H9 (cell line): ENCODE measurements around the gene ZNHIT1. TPM values are rescaled to one million over a fixed set of nuclear protein-coding genes. Genes with fewer than 3 reads are reported as not detected.
"Not testable (repeated sequence)": the region's sequence is repeated elsewhere in the genome, so short reads cannot be mapped to it uniquely, and the experiment has no call there.

Experiments
- DNase-seq: peaks from one replicate; pipeline ENCODE4 v3.0.0-alpha.2; 2017
- H2AFZ ChIP-seq: one replicate; pipeline ENCODE4 v1.6.1; 2013; ENCODE audit warnings: mild to moderate bottlenecking, low read length, control low read depth, moderate library complexity
- H2AK5ac ChIP-seq: 2 replicates; pipeline ENCODE4 v1.6.1; 2013; ENCODE audit warnings: low read length, control low read depth, mixed read lengths; ENCODE audit not compliant: insufficient read length
- H2BK120ac ChIP-seq: one replicate; pipeline ENCODE4 v1.6.1; 2013; ENCODE audit warnings: low read depth, mild to moderate bottlenecking, low read length, control low read depth, inconsistent platforms; ENCODE audit not compliant: poor library complexity, severe bottlenecking
- H2BK12ac ChIP-seq: 2 replicates; pipeline ENCODE4 v1.6.1; 2013; ENCODE audit warnings: low read length, control low read depth, mixed read lengths, low read depth; ENCODE audit not compliant: insufficient read length
- H2BK15ac ChIP-seq: 2 replicates; pipeline ENCODE4 v1.6.1; 2013; ENCODE audit warnings: low read depth, low read length, control low read depth
- H2BK20ac ChIP-seq: one replicate; pipeline ENCODE4 v1.6.1; 2013; ENCODE audit warnings: low read depth, mild to moderate bottlenecking, low read length, control low read depth, inconsistent platforms; ENCODE audit not compliant: poor library complexity, severe bottlenecking
- H2BK5ac ChIP-seq: 2 replicates; pipeline ENCODE4 v1.6.1; 2013; ENCODE audit warnings: low read length, control low read depth, mixed read lengths; ENCODE audit not compliant: insufficient read length
- H3K14ac ChIP-seq: 2 replicates; pipeline ENCODE4 v1.6.1; 2013; ENCODE audit warnings: low read length, control low read depth; ENCODE audit not compliant: insufficient read depth
- H3K18ac ChIP-seq: 2 replicates; pipeline ENCODE4 v1.6.1; 2013; ENCODE audit warnings: low read depth, mild to moderate bottlenecking, mixed read lengths, low read length, control low read depth; ENCODE audit not compliant: insufficient read length
- H3K23ac ChIP-seq: 2 replicates; pipeline ENCODE4 v1.6.1; 2013; ENCODE audit warnings: low read length, control low read depth, mixed read lengths, low read depth; ENCODE audit not compliant: insufficient read length
- H3K23me2 ChIP-seq: 2 replicates; pipeline ENCODE4 v1.6.1; 2013; ENCODE audit warnings: low read depth, mild to moderate bottlenecking, mixed read lengths, low read length, control low read depth; ENCODE audit not compliant: insufficient read length, poor library complexity, severe bottlenecking
- H3K27ac ChIP-seq: 2 replicates; pipeline ENCODE4 v1.5.1; 2013; ENCODE audit warnings: low read length, control low read depth, mixed read lengths, low read depth; ENCODE audit not compliant: insufficient read length
- H3K27me3 ChIP-seq: 2 replicates; pipeline ENCODE4 v1.6.1; 2013; ENCODE audit warnings: low read length, control low read depth, inconsistent platforms; ENCODE audit not compliant: insufficient read depth
- H3K4ac ChIP-seq: 2 replicates; pipeline ENCODE4 v1.6.1; 2013; ENCODE audit warnings: low read depth, mild to moderate bottlenecking, control low read depth, inconsistent platforms, low read length, moderate library complexity
- H3K4me1 ChIP-seq: 2 replicates; pipeline ENCODE4 v1.6.1; 2013; ENCODE audit warnings: low read length, control low read depth, inconsistent platforms; ENCODE audit not compliant: insufficient read depth
- H3K4me2 ChIP-seq: 2 replicates; pipeline ENCODE4 v1.6.1; 2013; ENCODE audit warnings: low read length, control low read depth, mixed read lengths; ENCODE audit not compliant: insufficient read length, insufficient read depth
- H3K56ac ChIP-seq: 2 replicates; pipeline ENCODE4 v1.6.1; 2013; ENCODE audit warnings: low read depth, mild to moderate bottlenecking, mixed read lengths, low read length, control low read depth; ENCODE audit not compliant: insufficient read length
- H3K79me1 ChIP-seq: 2 replicates; pipeline ENCODE4 v1.6.1; 2013; ENCODE audit warnings: low read depth, mild to moderate bottlenecking, moderate library complexity, low read length, control low read depth, inconsistent platforms; ENCODE audit not compliant: insufficient read depth, poor library complexity, severe bottlenecking
- H3K79me2 ChIP-seq: 2 replicates; pipeline ENCODE4 v1.6.1; 2013; ENCODE audit warnings: low read length, control low read depth, inconsistent platforms; ENCODE audit not compliant: insufficient read depth
- H3K9ac ChIP-seq: 2 replicates; pipeline ENCODE4 v1.6.1; 2013; ENCODE audit warnings: low read length, control low read depth, mixed read lengths; ENCODE audit not compliant: insufficient read length; ENCODE audit errors: extremely low read depth
- H3K9me3 ChIP-seq: one replicate; pipeline ENCODE4 v1.6.1; 2013; ENCODE audit warnings: low read depth, low read length, inconsistent platforms; ENCODE audit not compliant: control insufficient read depth
- H3T11ph ChIP-seq: one replicate; pipeline ENCODE4 v1.6.1; 2013; ENCODE audit warnings: mild to moderate bottlenecking, low read length, control low read depth, inconsistent platforms
- H4K20me1 ChIP-seq: one replicate; pipeline ENCODE4 v1.6.1; 2013; ENCODE audit not compliant: control insufficient read depth, insufficient read length, insufficient read depth
- H4K5ac ChIP-seq: 2 replicates; pipeline ENCODE4 v1.6.1; 2013; ENCODE audit warnings: low read depth, mild to moderate bottlenecking, mixed read lengths, low read length, control low read depth; ENCODE audit not compliant: insufficient read length
- H4K8ac ChIP-seq: replicated peaks from 2 replicates; pipeline ENCODE4 v1.6.1; 2013; ENCODE audit warnings: low read length, control low read depth, mixed read lengths, low read depth; ENCODE audit not compliant: insufficient read length
- H4K91ac ChIP-seq: 2 replicates; pipeline ENCODE4 v1.6.1; 2013; ENCODE audit warnings: low read depth, mild to moderate bottlenecking, moderate library complexity, mixed read lengths, low read length, control low read depth; ENCODE audit not compliant: insufficient read length
- H3K27ac Mint-ChIP-seq, 3 experiments: 2 replicates in 2 of 3; 3 replicates in 1 of 3; pipeline ENCODE4 v1.8.0; 2020 to 2021; ENCODE audit warnings: mixed read lengths in 3 of 3, mild to moderate bottlenecking in 1 of 3, moderate library complexity in 1 of 3
- H3K27me3 Mint-ChIP-seq: 2 replicates; pipeline ENCODE4 v1.8.0; 2021; ENCODE audit warnings: low read depth, mild to moderate bottlenecking, moderate library complexity, mixed read lengths
- H3K36me3 Mint-ChIP-seq, 3 experiments: 2 replicates in 2 of 3; 3 replicates in 1 of 3; pipeline ENCODE4 v1.8.0; 2020 to 2021; ENCODE audit warnings: low read depth in 3 of 3, mixed read lengths in 3 of 3; ENCODE audit not compliant: insufficient read depth in 1 of 3
- H3K4me1 Mint-ChIP-seq, 2 experiments: 2 replicates each; pipeline ENCODE4 v1.8.0; 2020; ENCODE audit warnings: mixed read lengths in 2 of 2
- H3K4me3 Mint-ChIP-seq, 2 experiments: 2 replicates in 1 of 2; 3 replicates in 1 of 2; pipeline ENCODE4 v1.8.0; 2020 to 2021; ENCODE audit warnings: mild to moderate bottlenecking in 2 of 2, mixed read lengths in 2 of 2, moderate library complexity in 1 of 2
- H3K9me3 Mint-ChIP-seq, 2 experiments: 2 replicates in 1 of 2; 3 replicates in 1 of 2; pipeline ENCODE4 v1.8.0; 2020; ENCODE audit warnings: mild to moderate bottlenecking in 2 of 2, mixed read lengths in 2 of 2, moderate library complexity in 1 of 2
- WGBS: extraction: QIAGEN DNeasy Blood & Tissue Kit; methylation state at CpG from one replicate; pipeline ENCODE4 v1.1.7; 2013; ENCODE audit warnings: missing lambda C conversion rate, low lambda C conversion rate, mixed read lengths; ENCODE audit not compliant: insufficient read length; ENCODE audit errors: extremely low coverage; 5-methylcytosine and 5-hydroxymethylcytosine counted together
- total RNA-seq: library from RNA; stranded (reverse); gene quantifications from 2 replicates; pipeline ENCODE4 v1.2.1, GENCODE V29; 2021
- TF ChIP-seq, protein P1 (sequence below): fragments of 200-600 bp; sonication (generic); conservative IDR thresholded peaks from 3 replicates; pipeline ENCODE4 v1.8.0; 2021; ENCODE audit warnings: antibody characterized with exemption, mild to moderate bottlenecking

Gene ZNHIT1
- total RNA-seq, 1 experiment from 2014 or later, result 52.7 TPM

GRCh38 chr7:101202603-101202918 is 15.4 kb upstream of the ZNHIT1 start:
- H3K27ac Mint-ChIP-seq, result no peak overlapping the region
- Histone ChIP-seq H2BK12ac (no peak overlapping the region), H4K5ac (no peak overlapping the region), H3K23ac (no peak overlapping the region), H3K79me1 (no peaks in the 10 kb centered on the region), H3T11ph (no peak overlapping the region), H3K14ac (no peak overlapping the region), H3K23me2 (peaks cover 3% of the 10 kb centered on the region), H2BK120ac (no peak overlapping the region), H3K9me3 (no peaks in the 10 kb centered on the region), H3K9ac (no peak overlapping the region), H3K27me3 (no peaks in the 10 kb centered on the region), H2AK5ac (no peak overlapping the region), H3K4ac (no peak overlapping the region), H4K91ac (no peak overlapping the region), H3K18ac (no peak overlapping the region), H2BK20ac (no peak overlapping the region), H3K56ac (no peak overlapping the region), H3K4me2 (peak overlapping the region; percentile 23), H2AFZ (no peak overlapping the region), H4K8ac (no peak overlapping the region), H3K4me1 (no peaks in the 10 kb centered on the region; the same call in 1 of the 2 replicates), H2BK5ac (no peak overlapping the region), H3K79me2 (no peaks in the 10 kb centered on the region), H4K20me1 (no peaks in the 10 kb centered on the region), H3K27ac (no peak overlapping the region), H2BK15ac (no peak overlapping the region)
- TF ChIP-seq, protein P1, sequence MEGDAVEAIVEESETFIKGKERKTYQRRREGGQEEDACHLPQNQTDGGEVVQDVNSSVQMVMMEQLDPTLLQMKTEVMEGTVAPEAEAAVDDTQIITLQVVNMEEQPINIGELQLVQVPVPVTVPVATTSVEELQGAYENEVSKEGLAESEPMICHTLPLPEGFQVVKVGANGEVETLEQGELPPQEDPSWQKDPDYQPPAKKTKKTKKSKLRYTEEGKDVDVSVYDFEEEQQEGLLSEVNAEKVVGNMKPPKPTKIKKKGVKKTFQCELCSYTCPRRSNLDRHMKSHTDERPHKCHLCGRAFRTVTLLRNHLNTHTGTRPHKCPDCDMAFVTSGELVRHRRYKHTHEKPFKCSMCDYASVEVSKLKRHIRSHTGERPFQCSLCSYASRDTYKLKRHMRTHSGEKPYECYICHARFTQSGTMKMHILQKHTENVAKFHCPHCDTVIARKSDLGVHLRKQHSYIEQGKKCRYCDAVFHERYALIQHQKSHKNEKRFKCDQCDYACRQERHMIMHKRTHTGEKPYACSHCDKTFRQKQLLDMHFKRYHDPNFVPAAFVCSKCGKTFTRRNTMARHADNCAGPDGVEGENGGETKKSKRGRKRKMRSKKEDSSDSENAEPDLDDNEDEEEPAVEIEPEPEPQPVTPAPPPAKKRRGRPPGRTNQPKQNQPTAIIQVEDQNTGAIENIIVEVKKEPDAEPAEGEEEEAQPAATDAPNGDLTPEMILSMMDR, result no peak
- peaks cover 0 to 15% (median 7%) of the 10 kb centered on the region in 3 experiments; a peak in 4 of 7 replicates for H3K36me3 Mint-ChIP-seq
- H3K4me3 Mint-ChIP-seq, result peak overlapping the region in 1 of 2 experiments; percentile 44; a peak in 2 of 5 replicates
- peaks cover 12% of the 10 kb centered on the region for H3K27me3 Mint-ChIP-seq
- no CpG with 5 or more reads among the region's 5 CpGs for WGBS
- H3K4me1 Mint-ChIP-seq, result peaks cover 14 to 19% of the 10 kb centered on the region in 2 experiments
- DNase-seq, result no peak
- H3K9me3 Mint-ChIP-seq, result no peaks in the 10 kb centered on the region

DNA sequence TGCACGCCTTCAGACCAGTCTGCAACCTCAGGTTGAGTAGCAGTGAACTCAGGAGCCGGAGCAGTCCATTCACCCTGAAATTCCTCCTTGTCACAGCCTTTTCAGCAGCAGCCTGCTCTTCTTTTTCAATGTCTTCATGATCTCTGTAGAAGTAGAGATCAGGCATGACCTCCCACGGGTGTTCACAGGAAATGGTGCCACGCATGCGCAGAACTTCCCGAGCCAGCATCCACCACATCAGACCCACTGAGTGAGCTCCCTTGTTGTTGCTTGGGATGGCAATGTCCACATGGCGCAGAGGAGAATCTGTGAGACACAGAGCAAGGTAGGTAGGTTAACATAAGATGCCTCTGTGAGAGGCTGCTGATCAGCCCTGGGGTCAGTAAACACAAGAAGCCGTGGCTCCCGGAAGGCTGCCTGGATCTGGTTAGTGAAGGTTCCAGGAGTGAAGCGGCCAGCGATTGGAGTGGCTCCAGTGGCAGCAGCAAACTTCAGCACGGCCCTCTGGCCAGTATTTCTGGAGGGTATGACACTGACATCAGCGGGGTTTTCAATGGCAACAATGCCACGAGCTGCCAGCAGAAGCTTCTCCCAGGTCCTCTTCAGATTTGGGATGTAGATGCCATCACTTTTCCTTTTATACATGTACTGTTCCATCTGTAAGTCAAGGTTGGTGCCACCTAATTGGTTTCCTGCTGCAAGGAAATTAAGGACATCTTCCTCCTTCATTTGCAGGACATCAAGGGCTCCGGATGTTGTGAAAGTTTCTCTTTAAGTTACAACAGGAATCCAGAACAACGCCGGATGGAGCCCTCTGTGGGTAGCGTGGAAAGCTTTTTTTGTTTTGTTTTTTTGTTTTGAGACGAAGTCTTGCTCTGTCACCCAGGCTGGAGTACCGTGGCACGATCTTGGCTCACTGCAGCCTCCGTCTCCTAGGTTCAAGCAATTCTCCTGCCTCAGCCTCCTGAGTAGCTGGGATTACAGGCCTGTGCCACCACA is 13.9 kb upstream of the ZNHIT1 start:
- not testable (repeated sequence) for H2BK120ac ChIP-seq, H3K79me1 ChIP-seq, H3K27ac Mint-ChIP-seq, H3K23ac ChIP-seq, H3K4me1 ChIP-seq, H3K23me2 ChIP-seq, H3K79me2 ChIP-seq, H3K18ac ChIP-seq, H3K27me3 ChIP-seq, H4K91ac ChIP-seq, H3K14ac ChIP-seq, H3K9me3 Mint-ChIP-seq, H3K9ac ChIP-seq, H2BK5ac ChIP-seq, H4K5ac ChIP-seq, DNase-seq, H4K20me1 ChIP-seq, H3K27ac ChIP-seq, H4K8ac ChIP-seq, H3K56ac ChIP-seq, H3K4me3 Mint-ChIP-seq, H3T11ph ChIP-seq, H2AFZ ChIP-seq, H3K4me2 ChIP-seq, H3K4ac ChIP-seq, H2BK12ac ChIP-seq, H3K9me3 ChIP-seq, H2BK20ac ChIP-seq, H2AK5ac ChIP-seq, H2BK15ac ChIP-seq
- peaks cover 3 to 24% (median 12%) of the 10 kb centered on the region in 3 experiments; a peak in 5 of 7 replicates for H3K36me3 Mint-ChIP-seq
- peaks cover 14 to 16% of the 10 kb centered on the region in 2 experiments for H3K4me1 Mint-ChIP-seq
- WGBS, result no CpG with 5 or more reads among the region's 22 CpGs
- peaks cover 12% of the 10 kb centered on the region for H3K27me3 Mint-ChIP-seq
